Sigmoid colon (tissue), 7 donors: ENCODE results near the gene ABCA12. TPM values are rescaled to one million over a fixed set of nuclear protein-coding genes. Genes with fewer than 3 reads are reported as not detected.

ENCODE experiments used
- DNase-seq: peaks from one replicate; pipeline ENCODE4 v3.0.0-alpha.2; 2019
- H3K27ac ChIP-seq, 4 donors: fragments of 200-600 bp; sonication (generic); one replicate each; pipeline ENCODE4 v1.5.1; 2016 to 2019; ENCODE audit warnings: mild to moderate bottlenecking in 1 of 4
- H3K27me3 ChIP-seq, 3 donors: fragments of 200-600 bp; sonication (generic); one replicate each; pipeline ENCODE4 v1.5.1; 2019; ENCODE audit warnings: mild to moderate bottlenecking in 1 of 3
- H3K36me3 ChIP-seq, 4 donors: fragments of 200-600 bp; sonication (generic); one replicate each; pipeline ENCODE4 v1.5.1; 2016 to 2019
- H3K4me1 ChIP-seq, 4 donors: fragments of 200-600 bp; sonication (generic); one replicate each; pipeline ENCODE4 v1.5.1; 2017 to 2019
- H3K4me3 ChIP-seq, 4 donors: fragments of 200-600 bp; sonication (generic); one replicate each; pipeline ENCODE4 v1.5.1; 2017 to 2019; ENCODE audit warnings: mild to moderate bottlenecking in 2 of 4, moderate library complexity in 1 of 4
- H3K9me3 ChIP-seq, 4 donors: fragments of 200-600 bp in 3 of 4; sonication (generic) in 3 of 4; one replicate each; pipeline versions ENCODE4 v1.5.1 to v1.6.1; 2013 to 2019
- CTCF ChIP-seq, 4 experiments: fragments of 450-650 bp in 3 of 4; fragments of 200-600 bp in 1 of 4; IDR thresholded peaks; one replicate each; pipeline ENCODE4 v1.5.1; 2016 to 2019; ENCODE audit warnings: antibody characterized with exemption in 4 of 4, mild to moderate bottlenecking in 3 of 4, moderate library complexity in 2 of 4
- EP300 ChIP-seq, 4 donors: sonication (generic); formaldehyde crosslinking; IDR thresholded peaks; one replicate each; pipeline ENCODE4 v1.6.1; 2017; ENCODE audit warnings: antibody characterized with exemption in 4 of 4
- POLR2A ChIP-seq, 2 donors: fragments of 450-650 bp; IDR thresholded peaks; one replicate each; pipeline ENCODE4 v1.6.1; 2016; ENCODE audit warnings: antibody characterized with exemption in 2 of 2, mild to moderate bottlenecking in 2 of 2, moderate library complexity in 2 of 2
- POLR2AphosphoS5 ChIP-seq, 4 donors: sonication (generic); formaldehyde crosslinking; IDR thresholded peaks; one replicate each; pipeline ENCODE4 v1.6.1; 2017; ENCODE audit warnings: antibody characterized with exemption in 4 of 4
- WGBS, 2 donors: extraction: QIAGEN DNeasy Blood & Tissue Kit; methylation state at CpG; one replicate each; pipeline ENCODE4 v1.1.7; 2013; 5-methylcytosine and 5-hydroxymethylcytosine counted together
- intact Hi-C: fragments of 100-400 bp; cut with DNase I; formaldehyde crosslinking; loops from one replicate; pipeline ENCODE4 v1.15.1; 2023
- polyA plus RNA-seq, 3 donors: library from polyadenylated mRNA; stranded (reverse); fragments of 200-250 nt; gene quantifications; one replicate each; pipeline ENCODE4 v1.2.3, GENCODE V29; 2013
- total RNA-seq, 4 donors: library from RNA; depleted of rRNA; stranded (reverse); fragments of >200 nt; gene quantifications; one replicate each; pipeline ENCODE4 v1.1.0, GENCODE V29; 2016
- donor health status: healthy with polysubstance abuse.
- donor health status: Bipolar disorder and iron deficiency.
- donor health status: healthy.

The ABCA12 gene
- total and polyA plus RNA-seq, 7 donors: under 0.01 to 0.66 (median 0.28) TPM; not detected in 2

DNA sequence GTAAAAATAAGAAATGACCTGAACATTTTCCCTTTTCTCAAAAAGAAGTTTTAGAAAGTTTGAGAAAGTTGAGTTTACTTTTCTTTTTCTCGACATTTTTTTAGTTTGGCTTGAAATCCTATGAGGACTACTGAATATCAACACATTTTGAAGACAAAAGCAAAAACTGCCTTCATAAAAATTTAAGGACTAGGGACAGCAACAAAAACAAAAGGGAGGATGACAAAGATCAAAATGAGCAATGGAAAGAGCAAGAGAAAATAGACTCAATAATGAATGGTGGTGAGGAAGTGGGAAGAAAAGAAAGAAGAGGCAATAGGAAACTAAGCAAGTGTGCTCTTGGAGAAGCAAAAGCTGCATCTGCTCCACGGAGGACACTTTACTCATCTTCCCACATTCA, 82.5 kb downstream of the ABCA12 start:
- no peaks in the 10 kb centered on the region for H3K9me3 ChIP-seq
- DNase-seq: no peak
- no peaks in the 10 kb centered on the region for H3K27me3 ChIP-seq
- WGBS, 2 donors: 75 to 81% methylated on average over 2 of the region's 2 CpGs
- no peak overlapping the region for H3K27ac ChIP-seq
- TF ChIP-seq EP300 (IDR thresholded peaks at IDR 0.05) (no peak), CTCF (IDR thresholded peaks at IDR 0.05) (no peak), POLR2AphosphoS5 (IDR thresholded peaks at IDR 0.05) (no peak), POLR2A (IDR thresholded peaks at IDR 0.05) (no peak)
- no peaks in the 10 kb centered on the region for H3K36me3 ChIP-seq
- H3K4me3 ChIP-seq: no peak overlapping the region
- H3K4me1 ChIP-seq: no peaks in the 10 kb centered on the region
- intact Hi-C loops: no loop called here

DNA sequence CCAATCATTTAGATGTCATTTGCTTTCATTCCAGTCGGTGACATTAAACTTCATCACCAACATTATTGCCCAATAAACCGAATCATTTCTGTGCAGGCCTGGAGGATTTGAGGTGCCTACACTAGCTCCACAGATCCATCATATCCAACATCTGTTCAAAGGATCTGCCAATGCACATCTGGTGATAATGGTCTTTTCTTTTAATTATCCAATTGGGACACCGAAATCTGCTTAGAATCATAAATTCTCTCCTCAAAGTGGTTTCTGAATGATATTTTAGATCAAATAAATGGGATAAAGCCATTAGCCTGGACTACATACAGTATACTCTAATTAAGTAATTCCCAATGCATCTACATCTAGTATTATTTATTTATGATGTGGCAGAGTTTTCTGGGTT, 85.6 kb downstream of the ABCA12 start:
- H3K9me3 ChIP-seq: no peaks in the 10 kb centered on the region
- H3K27me3 ChIP-seq: no peaks in the 10 kb centered on the region
- WGBS, 2 donors: 83 to 86% methylated on average over 3 of the region's 3 CpGs

GRCh38 chr2:215052404-215052803, 86.0 kb downstream of the ABCA12 start:
- 90 to 93% methylated on average over 3 of the region's 3 CpGs for WGBS, 2 donors
- DNase-seq: no peak
- Histone ChIP-seq H3K4me1 (no peaks in the 10 kb centered on the region), H3K36me3 (no peaks in the 10 kb centered on the region), H3K9me3 (peaks cover 0 to under 1% (median under 1%) of the 10 kb centered on the region in 4 donors), H3K27ac (no peak overlapping the region), H3K27me3 (no peaks in the 10 kb centered on the region), H3K4me3 (no peak overlapping the region)
- intact Hi-C loops: no loop called here
- TF ChIP-seq POLR2A (IDR thresholded peaks at IDR 0.05): no peak
- TF ChIP-seq POLR2AphosphoS5 (IDR thresholded peaks at IDR 0.05): no peak
- TF ChIP-seq CTCF (IDR thresholded peaks at IDR 0.05): no peak
- TF ChIP-seq EP300 (IDR thresholded peaks at IDR 0.05): no peak

More for the DNA sequence above, 85.6 kb downstream of the ABCA12 start:
- Histone ChIP-seq H3K4me1 (no peaks in the 10 kb centered on the region), H3K36me3 (no peaks in the 10 kb centered on the region), H3K27ac (no peak overlapping the region), H3K4me3 (no peak overlapping the region)
- TF ChIP-seq POLR2AphosphoS5 (IDR thresholded peaks at IDR 0.05) (no peak), CTCF (IDR thresholded peaks at IDR 0.05) (no peak), EP300 (IDR thresholded peaks at IDR 0.05) (no peak), POLR2A (IDR thresholded peaks at IDR 0.05) (no peak)
- no peak for DNase-seq
- intact Hi-C loops: no loop called here

DNA sequence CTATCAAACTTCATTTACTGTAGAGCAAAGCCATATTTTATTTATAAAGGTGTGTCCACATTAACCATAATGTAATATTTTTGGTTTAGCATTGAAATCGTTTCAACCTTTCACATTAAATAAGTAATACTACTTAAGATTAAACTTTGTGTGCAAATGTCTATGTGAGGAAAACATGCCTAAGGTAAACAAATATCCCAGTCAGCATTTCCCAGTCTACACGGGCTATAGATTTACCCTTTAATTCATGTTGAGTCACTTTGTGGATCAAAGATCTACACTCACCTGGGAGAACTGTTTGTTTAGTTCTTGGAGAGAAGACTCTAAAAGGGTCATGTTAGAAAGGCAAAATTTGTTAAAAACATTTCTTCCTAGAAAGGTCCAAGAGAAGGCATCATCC, 89.1 kb downstream of the ABCA12 start:
- no peaks in the 10 kb centered on the region for H3K4me1 ChIP-seq
- DNase-seq: no peak
- WGBS, 2 donors: 21 to 68% methylated on average over 2 of the region's 2 CpGs
- TF ChIP-seq POLR2A (IDR thresholded peaks at IDR 0.05) (no peak), CTCF (IDR thresholded peaks at IDR 0.05) (no peak), POLR2AphosphoS5 (IDR thresholded peaks at IDR 0.05) (no peak), EP300 (IDR thresholded peaks at IDR 0.05) (no peak)
- H3K9me3 ChIP-seq: peaks cover 0 to 7% (median 1%) of the 10 kb centered on the region in 4 donors
- no peaks in the 10 kb centered on the region for H3K27me3 ChIP-seq
- intact Hi-C loops: no loop called here
- H3K36me3 ChIP-seq: no peaks in the 10 kb centered on the region
- H3K27ac ChIP-seq: no peak overlapping the region
- no peak overlapping the region for H3K4me3 ChIP-seq

GRCh38 chr2:215038421-215038820, 100.0 kb downstream of the ABCA12 start:
- no peak for DNase-seq
- Histone ChIP-seq H3K27ac (no peak overlapping the region), H3K4me1 (no peaks in the 10 kb centered on the region), H3K9me3 (no peaks in the 10 kb centered on the region), H3K27me3 (no peaks in the 10 kb centered on the region), H3K4me3 (no peak overlapping the region), H3K36me3 (no peaks in the 10 kb centered on the region)
- 86% methylated on average over 3 of the region's 3 CpGs for WGBS, 2 donors
- intact Hi-C loops: no loop called here
- TF ChIP-seq EP300 (IDR thresholded peaks at IDR 0.05) (no peak), POLR2AphosphoS5 (IDR thresholded peaks at IDR 0.05) (no peak), POLR2A (IDR thresholded peaks at IDR 0.05) (no peak), CTCF (IDR thresholded peaks at IDR 0.05) (no peak)
